ENCODE data around the gene MYL10. TPM values are rescaled to one million over a fixed set of nuclear protein-coding genes. Genes with fewer than 3 reads are reported as not detected.
"Not testable (repeated sequence)": the region's sequence is repeated elsewhere in the genome, so short reads cannot be mapped to it uniquely, and the experiment has no call there.

Gene MYL10
- total RNA-seq, 2 donors from 2014 or later, result not detected

DNA sequence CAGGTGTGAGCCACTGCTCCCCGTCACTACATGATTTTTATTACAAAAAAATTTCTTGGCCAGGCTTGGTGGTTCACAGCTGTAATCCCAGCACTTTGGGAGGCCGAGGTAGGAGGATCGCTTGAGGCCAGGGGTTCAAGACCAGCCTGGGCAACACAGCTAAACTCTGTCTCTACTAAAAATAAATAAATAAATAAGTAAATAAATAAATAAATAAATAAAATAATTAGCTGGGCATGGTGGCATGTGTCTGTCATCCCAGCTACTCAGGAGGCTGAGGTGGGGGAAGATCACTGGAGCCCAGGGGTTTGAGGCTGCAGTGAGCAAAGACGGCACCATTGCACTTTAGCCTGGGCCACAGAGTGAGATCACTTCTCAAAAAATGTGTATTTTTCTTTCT lies 10.0 kb upstream of the MYL10 start:
- H3K36me3 Mint-ChIP-seq (ENCODE audit: insufficient read depth in 2 of 2); H3K4me3 Mint-ChIP-seq; H3K4me1 Mint-ChIP-seq (ENCODE audit: low read depth); DNase-seq; H3K27me3 Mint-ChIP-seq (ENCODE audit: low read depth); ATAC-seq (replicated peaks in 1 of 2); H3K9me3 Mint-ChIP-seq; H3K27ac Mint-ChIP-seq: not testable (repeated sequence)

DNA sequence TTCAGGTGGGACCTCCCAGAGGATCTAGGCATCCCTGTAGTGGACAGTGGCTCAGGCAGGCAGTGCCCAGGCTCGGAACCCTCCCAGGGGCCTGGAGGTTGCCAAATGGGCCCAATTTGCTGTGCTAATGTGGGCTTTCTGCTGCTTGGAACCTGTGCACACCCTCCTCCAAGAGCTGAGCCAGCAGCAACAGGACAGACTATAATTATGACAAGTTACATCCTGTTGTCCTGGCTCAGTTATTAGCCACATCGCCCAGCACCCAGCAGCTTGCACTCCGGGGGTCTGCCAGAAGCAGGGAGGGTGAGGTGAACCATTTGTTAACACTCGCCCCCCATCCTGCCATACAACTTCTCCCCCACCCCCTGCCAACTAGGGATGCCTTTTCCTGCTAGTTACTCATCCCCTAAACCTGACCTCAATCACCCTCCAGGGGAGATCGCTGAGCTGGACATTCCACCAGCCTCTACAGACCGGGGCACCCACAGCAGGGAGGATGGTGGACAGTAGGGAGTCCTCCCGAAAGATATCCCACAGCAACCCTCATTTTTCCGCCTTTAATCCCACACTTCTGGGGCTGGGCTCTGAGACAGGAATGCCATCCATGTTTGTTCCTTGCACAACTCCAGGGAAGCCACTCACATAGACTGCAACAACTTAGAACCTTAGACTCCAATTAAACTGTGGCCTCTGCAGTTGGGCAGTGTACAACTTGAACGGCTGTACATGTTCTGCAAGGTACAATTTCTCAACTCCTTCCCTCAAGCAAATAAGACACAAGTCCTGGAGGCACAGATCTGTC lies 7.9 kb upstream of the MYL10 start:
- H3K9me3 Mint-ChIP-seq, result no peaks in the 10 kb centered on the region
- no peak for DNase-seq
- no peaks in the 10 kb centered on the region for H3K4me1 Mint-ChIP-seq (ENCODE audit: low read depth)
- H3K36me3 Mint-ChIP-seq (ENCODE audit: insufficient read depth in 2 of 2), result no peaks in the 10 kb centered on the region
- H3K27me3 Mint-ChIP-seq (ENCODE audit: low read depth), result no peaks in the 10 kb centered on the region
- no peak overlapping the region for H3K4me3 Mint-ChIP-seq
- no peak overlapping the region for H3K27ac Mint-ChIP-seq
- no peak for ATAC-seq (replicated peaks in 1 of 2)

DNA sequence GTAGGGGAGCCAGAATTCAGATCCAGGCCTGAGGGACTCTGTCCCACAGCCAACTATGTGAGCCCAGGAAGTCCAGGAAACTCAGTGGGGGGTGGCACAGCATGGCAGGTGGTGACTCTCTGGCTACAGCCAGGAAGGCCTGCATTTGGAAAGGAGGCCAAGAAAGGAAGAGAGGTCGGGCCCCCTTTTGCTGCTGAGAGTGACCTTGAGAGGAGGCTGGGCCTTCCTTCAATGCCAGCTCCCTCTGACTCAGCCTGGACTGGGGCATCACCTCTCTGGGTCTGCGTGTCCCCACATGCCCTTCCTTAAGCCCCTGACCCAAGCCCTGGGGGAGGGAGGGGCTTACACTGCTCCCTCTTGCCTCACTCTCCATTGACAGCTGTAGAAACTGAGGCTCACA lies 6.4 kb upstream of the MYL10 start:
- DNase-seq (no peak), ATAC-seq (replicated peaks in 1 of 2) (no peak)
- Mint-ChIP-seq H3K27me3 (ENCODE audit: low read depth) (no peaks in the 10 kb centered on the region), H3K27ac (no peak overlapping the region), H3K4me3 (no peak overlapping the region), H3K36me3 (ENCODE audit: insufficient read depth in 2 of 2) (no peaks in the 10 kb centered on the region), H3K9me3 (no peaks in the 10 kb centered on the region), H3K4me1 (ENCODE audit: low read depth) (no peaks in the 10 kb centered on the region)

DNA sequence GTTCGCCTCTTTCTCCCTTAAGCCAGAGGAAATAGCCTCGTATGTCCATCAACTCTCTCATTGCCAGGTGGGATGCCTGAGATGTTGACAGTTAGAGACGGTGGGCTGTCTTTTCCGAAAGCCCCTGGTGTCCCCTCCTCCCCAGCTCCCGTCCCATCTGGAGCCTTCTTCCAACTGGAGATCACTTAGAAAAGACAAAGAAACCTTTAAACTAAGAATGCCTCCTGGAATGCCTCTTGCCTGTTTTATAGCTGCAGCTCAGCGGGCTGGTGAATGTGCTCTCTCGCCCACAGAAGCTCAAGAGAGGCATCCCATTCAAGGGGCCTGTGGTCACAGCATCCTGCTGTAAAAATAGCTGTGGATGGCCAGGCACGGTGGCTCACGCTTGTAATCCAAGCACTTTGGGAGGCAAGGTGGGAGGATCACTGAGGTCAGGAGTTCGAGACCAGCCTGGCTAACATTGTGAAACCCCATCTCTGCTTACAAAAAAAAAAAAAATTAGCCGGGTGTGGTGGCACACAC lies 5.2 kb upstream of the MYL10 start:
- Mint-ChIP-seq H3K4me1 (ENCODE audit: low read depth) (no peaks in the 10 kb centered on the region), H3K36me3 (ENCODE audit: insufficient read depth in 2 of 2) (no peaks in the 10 kb centered on the region), H3K9me3 (no peaks in the 10 kb centered on the region), H3K27ac (no peak overlapping the region), H3K4me3 (no peak overlapping the region), H3K27me3 (ENCODE audit: low read depth) (no peaks in the 10 kb centered on the region)
- DNase-seq (no peak), ATAC-seq (replicated peaks in 1 of 2) (no peak)

DNA sequence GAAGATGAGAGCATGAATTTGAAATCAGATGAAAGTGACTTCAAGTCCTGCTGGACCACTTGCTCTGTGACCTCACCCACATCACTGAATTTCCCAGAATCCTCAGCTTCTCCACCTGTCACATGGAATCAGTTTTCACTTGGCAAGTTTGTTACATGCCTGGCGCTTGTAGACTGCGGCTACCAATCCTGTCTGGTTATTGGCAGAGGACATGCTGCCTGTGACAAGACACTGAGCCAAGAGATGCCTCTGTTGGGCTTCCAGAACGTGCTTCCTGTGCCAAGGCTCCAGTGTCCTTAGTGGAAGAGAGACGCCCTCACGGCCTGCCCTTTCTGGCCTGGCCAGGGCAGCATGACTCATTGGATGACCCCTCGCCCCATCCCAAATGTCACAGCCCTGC lies 4.4 kb upstream of the MYL10 start:
- Mint-ChIP-seq H3K36me3 (ENCODE audit: insufficient read depth in 2 of 2) (no peaks in the 10 kb centered on the region), H3K4me3 (no peak overlapping the region), H3K4me1 (ENCODE audit: low read depth) (no peaks in the 10 kb centered on the region), H3K27ac (no peak overlapping the region), H3K9me3 (no peaks in the 10 kb centered on the region), H3K27me3 (ENCODE audit: low read depth) (no peaks in the 10 kb centered on the region)
- ATAC-seq (replicated peaks in 1 of 2) (no peak), DNase-seq (no peak)

DNA sequence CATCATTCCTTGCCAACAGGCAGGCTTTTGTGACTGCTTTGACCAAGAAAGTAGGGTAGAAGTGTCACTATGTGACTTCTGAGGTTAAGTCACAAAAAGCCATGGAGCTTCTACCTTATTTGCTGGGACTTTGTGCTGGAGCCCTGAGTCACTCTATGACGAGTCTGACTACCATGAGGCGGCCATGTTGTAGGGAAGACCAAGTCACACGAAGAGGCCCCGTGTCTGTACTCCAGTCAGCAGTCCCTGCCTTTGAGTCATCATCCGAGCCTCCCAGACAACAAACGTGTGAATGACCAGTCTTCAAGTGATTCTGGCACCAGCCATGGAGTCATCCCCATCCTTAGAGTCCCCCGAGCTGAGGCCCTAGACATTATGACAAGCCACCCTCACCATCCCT lies 3.5 kb upstream of the MYL10 start:
- Mint-ChIP-seq H3K27ac (no peak overlapping the region), H3K36me3 (ENCODE audit: insufficient read depth in 2 of 2) (no peaks in the 10 kb centered on the region), H3K27me3 (ENCODE audit: low read depth) (no peaks in the 10 kb centered on the region), H3K4me3 (no peak overlapping the region), H3K4me1 (ENCODE audit: low read depth) (no peaks in the 10 kb centered on the region), H3K9me3 (no peaks in the 10 kb centered on the region)
- no peak for ATAC-seq (replicated peaks in 1 of 2)
- DNase-seq, result no peak

DNA sequence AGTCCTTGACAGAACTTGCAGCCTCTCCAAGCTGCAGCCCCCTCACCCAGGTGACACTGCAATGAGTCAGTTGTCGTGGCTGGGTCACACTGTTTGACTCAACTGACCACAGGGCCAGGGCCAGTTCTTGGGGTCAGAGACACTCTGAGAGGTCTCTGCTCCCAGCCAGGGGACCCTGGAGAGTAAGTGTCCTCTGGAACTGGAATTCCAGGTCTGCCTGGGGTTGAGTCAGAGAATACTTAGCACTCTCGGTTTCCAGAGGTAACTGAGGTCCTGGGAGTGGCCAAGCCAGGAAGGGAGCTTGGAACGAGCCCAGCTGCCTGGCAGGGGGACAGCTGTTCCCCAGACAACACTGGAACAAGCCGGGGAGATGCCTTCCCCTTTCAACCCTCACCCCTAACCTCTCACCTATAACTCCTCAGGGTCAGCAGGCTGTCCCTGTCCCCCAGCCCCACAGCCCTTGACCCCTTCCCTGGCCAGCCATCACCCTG lies 2.2 kb upstream of the MYL10 start:
- Mint-ChIP-seq H3K36me3 (ENCODE audit: insufficient read depth in 2 of 2) (no peaks in the 10 kb centered on the region), H3K4me1 (ENCODE audit: low read depth) (no peaks in the 10 kb centered on the region), H3K27me3 (ENCODE audit: low read depth) (no peaks in the 10 kb centered on the region), H3K9me3 (no peaks in the 10 kb centered on the region), H3K27ac (no peak overlapping the region), H3K4me3 (no peak overlapping the region)
- ATAC-seq (replicated peaks in 1 of 2) (no peak), DNase-seq (no peak)

DNA sequence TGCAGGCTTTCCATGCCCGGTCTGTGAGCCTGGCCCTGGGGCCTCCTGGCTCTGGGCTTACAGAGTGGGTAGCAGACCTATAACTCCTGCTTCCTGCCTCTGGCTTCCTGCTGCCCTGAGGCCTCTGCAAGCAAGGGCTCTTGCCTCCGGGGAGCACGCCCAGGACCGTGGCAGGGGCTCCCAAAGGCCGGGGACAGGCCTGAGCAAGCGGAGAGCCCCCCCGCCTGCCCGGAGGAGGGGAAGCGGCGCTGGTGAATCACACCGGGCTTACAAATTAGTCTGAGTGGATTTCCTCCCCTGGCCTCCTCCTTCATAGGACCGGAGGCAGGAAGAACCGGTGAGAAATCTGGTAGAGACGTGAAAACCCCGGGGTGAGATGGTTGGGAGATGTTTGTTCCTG lies 1.5 kb upstream of the MYL10 start:
- no peak for ATAC-seq (replicated peaks in 1 of 2)
- no peaks in the 10 kb centered on the region for H3K9me3 Mint-ChIP-seq
- no peaks in the 10 kb centered on the region for H3K4me1 Mint-ChIP-seq (ENCODE audit: low read depth)
- H3K27me3 Mint-ChIP-seq (ENCODE audit: low read depth), result no peaks in the 10 kb centered on the region
- no peak overlapping the region for H3K4me3 Mint-ChIP-seq
- no peak overlapping the region for H3K27ac Mint-ChIP-seq
- H3K36me3 Mint-ChIP-seq (ENCODE audit: insufficient read depth in 2 of 2), result no peaks in the 10 kb centered on the region
- DNase-seq, result no peak

DNA sequence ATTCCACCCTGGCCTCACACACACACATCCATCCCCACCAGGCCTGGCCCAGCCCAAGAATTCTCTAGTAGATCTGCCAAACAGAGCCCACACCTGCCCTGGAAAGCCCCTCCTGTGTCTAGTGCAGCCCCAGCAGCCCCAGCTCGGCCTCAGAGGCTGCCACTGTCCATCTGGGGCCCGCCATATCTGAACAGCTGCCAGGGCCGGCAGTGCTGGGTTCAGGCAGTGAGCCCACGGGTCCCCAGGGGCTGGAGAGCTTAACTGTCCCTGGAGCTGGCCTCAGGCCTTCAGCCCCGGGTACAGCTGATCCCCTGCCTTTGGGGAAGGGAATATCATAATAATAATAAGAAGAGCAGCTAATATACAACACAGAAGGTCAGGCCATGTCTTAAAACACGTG lies 574 bp downstream of the MYL10 start:
- DNase-seq (no peak), ATAC-seq (replicated peaks in 1 of 2) (no peak)
- no peaks in the 10 kb centered on the region for H3K4me1 Mint-ChIP-seq (ENCODE audit: low read depth)

DNA sequence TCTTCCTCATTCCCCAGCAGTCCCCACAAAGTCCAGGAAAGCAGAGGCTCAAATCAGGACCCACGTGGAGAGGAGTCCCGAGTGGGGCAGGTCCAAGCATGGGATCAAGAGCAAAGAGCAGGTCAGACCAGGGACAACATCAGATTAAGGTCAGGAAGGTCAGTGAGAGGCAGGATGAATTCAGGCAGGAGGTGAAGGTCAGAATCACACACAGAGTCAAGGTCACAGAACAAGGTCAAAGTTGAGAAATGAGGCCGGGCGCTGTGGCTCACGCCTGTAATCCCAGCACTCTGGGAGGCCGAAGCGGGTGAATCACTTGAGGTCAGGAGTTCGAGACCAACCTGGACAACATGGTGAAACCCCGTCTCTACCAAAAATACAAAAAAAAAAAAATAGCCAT lies 2.3 kb downstream of the MYL10 start:
- Mint-ChIP-seq H3K36me3 (ENCODE audit: insufficient read depth in 2 of 2) (no peaks in the 10 kb centered on the region), H3K9me3 (no peaks in the 10 kb centered on the region), H3K27ac (no peak overlapping the region), H3K27me3 (ENCODE audit: low read depth) (peaks cover 10% of the 10 kb centered on the region), H3K4me3 (no peak overlapping the region), H3K4me1 (ENCODE audit: low read depth) (no peaks in the 10 kb centered on the region)
- no peak for ATAC-seq (replicated peaks in 1 of 2)
- no peak for DNase-seq

More for the DNA sequence above, 574 bp downstream of the MYL10 start:
- H3K27me3 Mint-ChIP-seq (ENCODE audit: low read depth), result peaks cover 10% of the 10 kb centered on the region
- H3K9me3 Mint-ChIP-seq, result no peaks in the 10 kb centered on the region
- no peaks in the 10 kb centered on the region for H3K36me3 Mint-ChIP-seq (ENCODE audit: insufficient read depth in 2 of 2)
- H3K27ac Mint-ChIP-seq, result no peak overlapping the region
- H3K4me3 Mint-ChIP-seq, result no peak overlapping the region

DNA sequence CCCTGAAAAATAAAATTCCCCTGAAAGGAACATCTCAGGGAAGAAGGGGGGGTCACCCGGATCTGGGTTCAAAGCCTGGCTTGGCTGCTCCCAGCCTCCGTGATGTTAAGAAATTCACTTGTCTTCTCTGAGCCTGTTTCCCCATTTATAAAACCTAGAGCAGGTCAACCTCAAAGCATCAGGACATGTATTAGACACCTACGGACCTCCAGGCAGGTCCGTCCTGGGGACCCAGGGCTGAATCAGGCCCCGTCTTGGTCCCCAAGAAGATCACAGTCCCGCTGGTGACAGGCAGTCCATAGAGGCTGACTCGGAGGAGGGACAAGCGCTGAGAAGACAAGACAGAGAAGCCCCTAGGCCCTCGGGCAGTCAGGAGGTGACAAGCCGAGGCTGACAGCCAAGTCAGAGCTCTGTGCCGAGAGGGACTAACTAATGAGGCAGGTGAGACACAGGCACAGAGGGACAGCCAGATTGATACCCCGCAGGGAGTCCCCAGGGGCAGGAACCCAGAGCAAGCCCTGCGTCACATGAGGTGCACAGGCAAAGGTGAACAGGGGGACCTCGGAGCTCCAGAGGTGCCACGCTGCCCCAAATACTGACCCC lies 2.9 kb downstream of the MYL10 start:
- Mint-ChIP-seq H3K9me3 (no peaks in the 10 kb centered on the region), H3K4me3 (no peak overlapping the region), H3K27me3 (ENCODE audit: low read depth) (peaks cover 10% of the 10 kb centered on the region), H3K36me3 (ENCODE audit: insufficient read depth in 2 of 2) (no peaks in the 10 kb centered on the region), H3K4me1 (ENCODE audit: low read depth) (no peaks in the 10 kb centered on the region), H3K27ac (no peak overlapping the region)
- DNase-seq (no peak), ATAC-seq (replicated peaks in 1 of 2) (no peak)

DNA sequence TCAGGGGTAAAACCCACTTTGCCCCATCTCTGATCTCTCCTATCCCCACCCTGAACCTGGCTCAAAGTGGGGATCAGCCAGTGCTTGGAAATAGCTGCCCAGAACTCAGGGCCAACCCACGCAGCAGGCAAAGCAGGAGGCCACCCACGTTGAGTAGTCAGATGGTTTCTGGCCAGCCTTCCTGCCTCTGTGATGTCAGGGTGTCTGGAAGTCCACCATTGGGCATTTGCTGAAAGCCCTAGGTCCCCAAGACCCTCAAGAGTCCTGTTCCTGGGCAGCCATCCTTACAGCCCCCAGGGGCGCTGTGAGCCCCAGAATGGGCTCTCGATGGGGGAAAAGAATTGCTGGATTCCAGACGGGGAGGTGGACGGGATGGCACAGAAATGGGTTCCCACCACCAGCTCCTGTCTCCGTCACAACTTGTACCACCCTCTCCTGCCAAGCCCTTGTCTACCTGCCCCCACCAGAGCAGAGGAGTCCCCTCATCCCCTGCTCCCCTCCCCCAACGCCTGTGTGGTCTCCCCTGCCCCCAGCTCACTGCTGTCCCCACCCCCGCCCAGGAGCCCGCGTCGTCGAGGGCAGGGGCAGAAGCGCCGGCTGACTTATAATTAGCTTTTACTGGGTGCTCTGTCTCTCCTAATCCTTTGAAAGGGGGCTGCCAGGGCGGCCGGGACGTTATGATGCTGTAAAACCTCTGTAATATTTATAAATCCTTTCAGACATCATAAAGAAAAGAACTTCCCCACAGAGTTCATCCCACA lies 3.9 kb downstream of the MYL10 start:
- no peak for DNase-seq
- no peak for ATAC-seq (replicated peaks in 1 of 2)
- Mint-ChIP-seq H3K27ac (no peak overlapping the region), H3K4me3 (no peak overlapping the region), H3K27me3 (ENCODE audit: low read depth) (peaks cover 10% of the 10 kb centered on the region), H3K4me1 (ENCODE audit: low read depth) (no peaks in the 10 kb centered on the region), H3K36me3 (ENCODE audit: insufficient read depth in 2 of 2) (no peaks in the 10 kb centered on the region), H3K9me3 (no peaks in the 10 kb centered on the region)

DNA sequence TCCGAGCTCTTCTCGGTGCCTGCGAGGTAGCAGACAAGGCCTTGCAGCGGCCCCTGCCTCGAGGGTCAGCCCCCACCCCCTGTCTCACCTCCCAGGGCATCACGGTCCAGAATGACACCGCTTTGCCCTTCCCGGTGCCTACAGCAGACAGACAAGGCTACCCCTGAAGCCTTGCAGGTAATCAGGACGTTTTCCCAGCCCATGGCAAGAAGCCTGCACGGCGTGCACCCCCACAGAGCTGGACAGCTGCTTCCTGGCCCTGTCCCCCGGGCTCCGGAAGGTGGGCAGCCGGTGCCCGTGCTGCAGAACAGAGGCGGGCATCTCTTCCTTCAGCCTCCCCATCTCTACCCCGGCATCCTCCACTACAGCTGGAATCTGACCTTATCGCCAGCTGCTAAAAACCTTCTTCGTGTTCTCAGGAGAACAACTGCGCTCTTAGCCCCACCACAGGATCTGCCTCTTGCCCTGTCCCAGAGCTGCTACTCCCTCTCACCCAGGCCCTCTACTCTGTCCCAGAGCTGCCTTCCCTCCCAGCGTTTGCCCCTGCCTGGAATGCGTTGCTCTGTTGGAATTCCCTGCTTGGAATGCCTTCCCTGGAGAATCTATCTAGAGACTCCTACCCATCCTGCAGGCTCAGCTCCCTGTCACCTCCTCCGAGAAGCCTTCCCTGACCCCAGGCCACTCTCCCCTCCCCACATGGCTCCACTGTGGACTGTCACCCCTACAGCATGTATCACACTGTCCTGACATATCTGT lies 4.7 kb downstream of the MYL10 start:
- no peak overlapping the region for H3K27ac Mint-ChIP-seq
- ATAC-seq (replicated peaks in 1 of 2) (no peak), DNase-seq (no peak)
- no peak overlapping the region for H3K4me3 Mint-ChIP-seq
- H3K36me3 Mint-ChIP-seq (ENCODE audit: insufficient read depth in 2 of 2), result no peaks in the 10 kb centered on the region
- H3K27me3 Mint-ChIP-seq (ENCODE audit: low read depth), result peaks cover 10% of the 10 kb centered on the region
- H3K9me3 Mint-ChIP-seq, result no peaks in the 10 kb centered on the region
- no peaks in the 10 kb centered on the region for H3K4me1 Mint-ChIP-seq (ENCODE audit: low read depth)
